Stromal cell of bone marrow (primary cell): ENCODE results near the gene DHRS7C.
A peak's percentile ranks its signal among the peaks of the same experiment; 100 is the strongest.
"Not testable (repeated sequence)": the region's sequence is repeated elsewhere in the genome, so short reads cannot be mapped to it uniquely, and the experiment has no call there.

Source experiments
- DNase-seq: peaks from one replicate; pipeline ENCODE4 v3.0.0-alpha.2; 2012; ENCODE audit warnings: low read depth

The DHRS7C gene

DNA sequence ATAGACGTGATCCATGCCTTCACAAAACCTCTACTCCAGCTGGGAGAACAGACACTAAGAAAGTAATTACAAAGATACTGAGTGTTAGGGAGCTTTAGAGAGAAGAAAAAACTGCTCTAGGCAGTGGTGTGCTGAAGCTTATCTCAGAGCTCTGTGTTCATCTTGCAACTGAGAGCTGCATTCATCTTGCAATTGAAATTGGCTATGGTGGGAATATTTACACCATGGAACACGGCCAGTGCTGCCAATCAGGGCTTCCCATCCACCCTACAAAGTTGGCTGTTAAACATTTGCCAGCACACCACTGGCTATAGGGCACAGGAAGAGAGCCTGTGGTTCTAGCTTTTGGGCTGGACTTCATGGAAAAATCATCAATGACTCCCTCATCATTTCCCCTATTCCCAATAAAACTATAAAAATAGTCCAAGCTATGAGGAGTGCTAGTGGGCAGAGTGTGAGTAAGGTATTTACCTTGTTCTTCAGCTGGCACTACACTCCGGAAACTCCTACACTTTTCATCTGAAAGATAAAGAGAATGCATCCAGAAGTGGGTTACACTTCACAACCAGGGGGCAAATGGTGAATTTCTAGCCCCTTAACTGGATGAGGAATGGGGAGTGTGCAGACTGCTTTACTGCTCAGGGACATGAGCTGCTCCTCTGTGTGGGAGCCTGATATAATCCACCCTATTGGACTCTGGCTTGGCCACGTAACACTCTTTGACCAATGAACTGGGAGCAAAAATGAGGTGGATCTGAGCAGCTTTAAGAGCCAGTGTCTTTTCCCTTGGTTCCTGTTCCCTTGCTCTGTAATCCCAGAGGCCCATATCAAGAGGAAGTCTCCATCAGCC, 18.9 kb upstream of the DHRS7C start:
- no peak for DNase-seq

DNA sequence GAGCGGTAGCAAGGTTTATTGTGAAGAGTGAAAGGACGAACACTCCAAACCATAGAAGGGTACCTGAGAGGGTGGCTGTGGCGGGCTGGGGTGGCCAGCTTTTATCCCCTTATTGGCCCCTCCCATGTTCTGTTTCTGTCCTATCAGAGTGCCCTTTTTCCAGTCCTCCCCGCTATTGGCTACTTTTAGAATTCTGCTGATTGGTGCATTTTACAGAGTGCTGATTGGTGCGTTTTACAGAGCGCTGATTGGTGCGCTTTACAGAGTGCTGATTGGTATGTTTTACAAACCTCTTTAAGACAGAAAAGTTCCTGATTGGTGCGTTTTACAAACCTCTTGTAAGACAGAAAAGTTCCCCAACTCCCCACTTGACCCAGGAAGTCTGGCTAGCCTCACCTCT, 18.0 kb upstream of the DHRS7C start:
- DNase-seq: no peak

DNA sequence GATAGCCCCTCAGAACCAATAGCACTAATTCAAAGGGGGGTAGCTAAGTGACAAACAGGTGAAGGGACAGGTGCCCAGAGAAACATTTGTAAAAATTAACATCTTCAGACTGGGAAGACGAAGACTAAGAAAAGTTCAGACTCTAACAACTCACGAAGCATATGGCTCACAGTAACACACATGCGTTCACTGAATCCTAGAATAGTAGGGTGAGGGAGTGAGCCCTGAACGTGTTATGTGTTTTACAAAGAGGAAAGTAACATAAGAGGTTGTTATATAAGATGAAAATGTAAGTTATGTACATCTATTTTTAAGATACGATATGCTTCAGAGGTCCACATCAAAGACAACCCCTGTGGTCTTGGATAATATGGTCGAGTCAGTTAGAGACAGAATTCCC, 15.3 kb upstream of the DHRS7C start:
- no peak for DNase-seq

DNA sequence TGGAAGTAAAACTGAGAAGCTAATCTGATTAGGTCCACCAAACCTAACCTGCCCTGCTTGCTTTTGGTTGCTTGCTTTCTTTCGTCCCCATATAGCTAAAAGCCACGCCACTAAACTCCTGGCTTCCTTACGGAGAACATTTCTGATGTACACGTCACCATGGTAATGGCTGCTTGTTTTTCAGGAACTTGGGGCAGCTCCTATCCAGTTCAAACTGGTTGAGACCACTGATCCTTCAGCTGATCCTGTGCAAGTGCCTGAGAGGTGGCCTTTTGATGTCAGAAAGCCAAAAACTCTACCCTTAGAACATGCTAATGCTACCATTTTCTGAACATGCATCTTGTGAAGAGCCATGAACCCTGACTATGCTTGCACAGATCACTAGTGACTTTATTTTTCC, 14.4 kb upstream of the DHRS7C start:
- DNase-seq: no peak

DNA sequence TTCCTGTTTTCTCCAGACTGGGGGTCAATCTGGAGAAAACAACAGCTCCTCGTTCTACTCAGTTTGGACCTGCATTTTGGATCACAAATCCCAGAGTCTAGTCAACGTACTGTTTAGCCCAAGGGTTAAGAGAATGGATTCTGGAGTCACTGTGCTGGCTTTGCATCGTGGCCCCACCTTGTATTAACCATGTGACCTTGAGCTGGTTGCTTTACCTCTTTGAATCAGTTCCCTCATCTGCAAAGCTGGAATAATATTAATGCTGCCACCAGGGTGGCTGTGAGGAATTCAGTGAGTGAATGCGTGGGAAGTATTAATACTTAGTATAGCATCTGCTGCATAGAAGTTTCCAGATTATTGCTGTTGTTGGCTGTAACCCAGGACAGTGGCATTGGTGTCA, 11.3 kb upstream of the DHRS7C start:
- DNase-seq: no peak

DNA sequence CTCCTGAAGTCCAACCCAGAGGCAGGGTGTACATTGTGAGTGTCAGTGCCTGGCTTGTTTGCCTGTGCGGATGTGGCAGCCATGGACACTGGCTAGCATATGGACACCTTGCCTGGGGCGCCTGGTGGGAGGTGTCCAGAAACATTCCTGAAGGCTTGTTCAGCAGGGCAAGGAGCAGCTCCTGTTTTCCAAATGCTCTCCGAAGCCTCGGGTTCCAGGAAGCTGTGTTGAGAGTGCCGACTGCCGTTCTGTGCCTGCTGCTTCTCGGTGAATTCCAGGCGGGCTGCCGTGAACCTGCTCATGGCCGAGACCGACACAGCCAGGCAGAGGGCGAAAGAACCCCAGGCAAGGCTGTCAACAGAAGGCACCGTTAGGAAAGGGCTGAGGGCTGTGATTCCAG, 10.9 kb upstream of the DHRS7C start:
- no peak for DNase-seq

DNA sequence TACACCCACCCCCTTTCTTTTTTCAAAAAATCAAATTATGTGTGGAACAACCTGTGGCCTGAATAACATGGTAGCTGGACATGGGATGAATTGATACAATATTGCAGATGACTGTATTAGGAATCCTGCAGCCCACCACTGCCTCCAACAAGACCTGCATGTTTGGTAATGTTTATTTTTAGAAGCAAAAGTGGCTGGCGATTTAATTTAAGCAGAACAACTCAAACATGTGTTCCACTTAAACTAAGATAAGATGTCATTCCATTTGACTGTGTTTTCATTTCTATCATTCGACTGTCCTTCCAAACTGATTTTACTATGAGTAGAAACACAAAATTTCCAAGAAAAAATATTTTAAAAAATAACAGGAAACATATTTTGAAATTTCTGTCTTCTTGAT, 10.1 kb upstream of the DHRS7C start:
- DNase-seq: no peak

DNA sequence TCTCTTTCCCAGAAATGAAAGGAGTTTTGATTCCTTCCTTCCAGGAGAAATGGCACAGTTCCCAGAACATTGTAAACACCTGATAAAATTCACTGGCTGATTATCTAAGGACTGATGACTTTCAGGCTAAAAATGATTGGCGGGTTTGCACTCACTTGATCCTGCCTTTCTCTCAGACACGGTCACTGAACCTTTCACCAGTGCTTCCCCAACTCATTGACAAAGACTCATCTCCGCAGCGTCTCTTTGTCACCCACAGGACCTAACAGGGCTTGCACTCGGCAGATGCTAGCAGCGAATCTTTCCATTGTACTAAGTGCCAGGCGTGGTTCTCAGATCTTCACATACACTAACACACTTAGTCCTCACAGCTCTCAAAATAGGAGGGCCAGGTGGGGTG, 7.3 kb upstream of the DHRS7C start:
- no peak for DNase-seq

DNA sequence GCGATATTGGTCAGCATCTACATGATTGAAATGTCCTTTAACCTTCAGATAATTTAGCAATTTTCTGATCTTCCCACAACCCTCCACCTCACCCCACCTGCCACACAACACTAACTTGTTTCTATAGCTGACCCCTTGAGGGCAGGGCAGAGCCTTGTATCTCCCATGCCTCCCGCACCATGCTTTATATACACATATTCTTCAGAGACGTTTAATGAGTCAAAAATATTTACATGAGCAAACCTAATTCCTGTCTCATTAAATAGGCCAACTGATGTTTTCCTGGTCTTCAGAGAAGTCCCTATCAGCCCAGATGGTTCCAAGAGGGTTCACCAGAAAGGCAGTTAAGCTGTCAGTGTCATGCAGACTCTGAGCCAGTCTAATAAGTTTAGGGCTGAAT, 6.6 kb upstream of the DHRS7C start:
- DNase-seq: no peak

DNA sequence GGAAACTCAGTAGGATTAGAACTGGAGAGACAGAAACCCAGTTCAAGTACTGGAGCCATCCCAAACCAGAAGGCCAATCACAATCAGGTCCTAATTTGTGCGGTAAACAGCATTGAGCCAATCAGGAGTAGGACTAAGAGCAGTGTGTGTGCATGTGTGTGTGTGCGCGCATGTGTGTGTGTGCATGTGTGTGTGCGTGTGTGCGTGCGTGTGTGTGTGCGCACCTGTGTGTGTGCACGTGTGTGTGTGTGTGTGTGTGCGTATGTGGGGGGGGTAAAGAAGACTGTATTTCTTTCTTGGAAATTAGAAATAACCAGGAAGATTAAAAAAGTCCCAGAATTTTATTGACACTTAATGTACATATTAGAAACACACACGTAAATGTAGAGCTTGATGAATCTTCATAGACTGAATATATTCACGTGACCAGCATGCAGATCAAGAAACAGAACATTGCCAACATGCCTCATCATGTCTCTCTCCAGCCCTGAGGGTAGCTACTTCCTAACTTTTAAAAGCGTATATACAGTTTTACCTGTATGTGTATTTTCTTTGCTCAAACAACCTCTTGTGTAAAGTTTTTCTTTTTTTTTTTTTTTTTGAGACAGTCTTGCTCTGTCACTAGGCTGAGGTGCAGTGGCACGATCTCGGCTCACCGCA, 919 bp upstream of the DHRS7C start:
- no peak for DNase-seq

DNA sequence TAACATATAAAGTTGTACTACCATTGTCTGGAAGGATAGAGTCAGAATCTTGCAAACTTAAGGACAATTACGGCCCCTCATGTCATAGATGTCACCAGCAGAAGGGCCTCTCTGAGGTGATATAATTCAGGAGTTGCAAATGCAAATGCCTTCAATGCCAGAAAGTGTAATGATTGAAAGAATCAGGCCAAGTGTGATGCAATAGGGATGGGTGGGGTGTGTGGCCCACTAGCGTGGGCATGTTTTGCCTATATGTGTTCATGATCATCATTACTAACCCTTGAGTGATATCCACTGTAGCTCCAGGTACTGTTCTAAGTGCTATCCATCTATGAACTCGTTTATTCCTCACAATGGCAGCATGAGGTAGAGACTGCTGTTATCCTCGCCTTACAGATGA, 1.1 kb downstream of the DHRS7C start:
- no peak for DNase-seq

DNA sequence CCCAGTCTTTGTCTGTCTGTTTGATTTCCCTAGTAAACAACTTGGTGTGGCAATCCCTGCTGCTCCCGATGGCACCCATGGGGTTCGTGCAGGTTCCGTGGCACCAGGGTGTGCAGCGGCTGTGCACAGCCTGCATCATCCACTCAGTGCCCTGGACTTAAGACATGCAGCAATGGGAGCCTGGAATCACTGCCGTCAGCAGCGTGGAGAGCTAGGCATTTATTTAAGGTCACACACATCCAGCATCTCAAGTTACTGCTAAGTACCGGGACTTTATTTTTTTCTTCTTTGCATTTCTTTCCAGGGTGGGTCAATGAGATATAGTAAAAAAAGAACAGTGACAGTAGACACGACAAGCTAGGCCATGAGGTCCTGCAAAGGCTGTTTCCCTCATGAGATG, 2.8 kb downstream of the DHRS7C start:
- DNase-seq: no peak

DNA sequence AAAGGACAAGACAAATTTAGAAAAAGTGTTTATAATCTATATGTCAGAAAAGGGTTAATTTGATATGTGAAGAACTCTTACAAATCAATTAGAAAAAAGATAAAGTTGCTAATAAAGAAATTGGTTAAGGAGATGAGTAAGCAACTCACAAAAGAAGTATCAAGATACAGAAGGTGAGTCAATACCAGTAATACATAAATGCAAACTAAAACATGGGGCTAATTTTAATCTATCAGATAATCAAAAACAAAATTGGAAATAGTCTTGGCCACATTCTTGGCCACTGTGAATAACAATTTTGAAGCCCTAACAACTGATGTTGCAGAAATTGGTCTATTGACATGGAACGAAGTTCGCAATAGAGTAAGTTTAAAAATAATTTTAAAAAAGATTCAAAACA, 6.8 kb downstream of the DHRS7C start:
- DNase-seq: no peak

DNA sequence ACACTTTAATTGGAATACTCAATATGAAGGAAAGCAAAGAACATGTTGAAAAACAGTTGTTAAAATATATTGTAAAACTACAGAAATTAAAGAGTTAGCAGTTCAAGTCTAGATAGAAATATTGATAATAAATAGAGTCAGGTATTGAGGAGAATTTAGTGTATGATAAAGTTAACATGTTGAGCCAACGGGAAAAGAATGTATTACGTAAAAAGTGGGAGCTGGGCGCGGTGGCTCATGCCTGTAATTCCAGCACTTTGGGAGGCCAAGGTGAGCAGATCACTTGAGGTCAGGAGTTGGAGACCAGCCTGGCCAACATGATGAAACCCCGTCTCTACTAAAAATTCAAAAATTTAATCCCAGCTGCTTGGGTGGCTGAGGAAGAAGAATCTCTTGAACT, 7.9 kb downstream of the DHRS7C start:
- not testable (repeated sequence) for DNase-seq

DNA sequence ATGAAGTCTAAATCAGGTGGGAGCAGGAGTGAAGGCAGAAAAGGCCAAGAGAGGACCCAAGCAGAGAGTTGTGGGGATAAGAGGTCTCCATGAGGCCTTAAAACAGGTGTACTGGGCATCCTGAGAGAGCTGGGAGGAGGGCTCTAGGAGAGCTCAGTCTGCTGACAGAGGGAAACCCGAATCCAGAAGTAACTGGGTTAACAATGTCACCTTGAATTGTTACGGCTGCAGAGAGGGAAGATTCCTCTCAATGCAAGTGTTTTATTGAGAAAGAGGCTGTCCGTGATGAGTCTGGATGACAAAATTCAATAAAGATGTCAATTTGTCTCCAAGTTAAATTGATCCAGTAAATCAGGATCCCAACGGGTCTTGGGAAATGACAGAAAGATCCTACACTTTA, 8.3 kb downstream of the DHRS7C start:
- no peak for DNase-seq

DNA sequence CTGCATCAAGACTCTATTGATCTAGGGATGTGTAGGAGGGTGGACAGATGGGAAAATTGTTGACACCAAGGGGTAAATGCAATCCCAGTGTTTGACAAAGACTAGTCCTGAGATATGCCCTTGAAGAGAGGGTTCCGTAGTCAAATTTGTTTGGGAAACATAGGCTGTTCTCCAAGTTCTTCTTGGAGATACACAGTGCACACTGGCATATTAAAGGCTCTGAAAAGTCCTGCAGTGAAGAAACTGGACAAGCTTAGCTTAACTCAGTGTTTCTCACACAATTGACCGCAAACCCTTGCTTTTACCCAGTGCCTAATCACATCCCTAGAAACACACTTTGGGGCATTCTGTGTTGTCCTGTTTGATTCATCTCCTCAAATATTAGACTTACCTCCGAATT, 10.8 kb downstream of the DHRS7C start:
- no peak for DNase-seq

DNA sequence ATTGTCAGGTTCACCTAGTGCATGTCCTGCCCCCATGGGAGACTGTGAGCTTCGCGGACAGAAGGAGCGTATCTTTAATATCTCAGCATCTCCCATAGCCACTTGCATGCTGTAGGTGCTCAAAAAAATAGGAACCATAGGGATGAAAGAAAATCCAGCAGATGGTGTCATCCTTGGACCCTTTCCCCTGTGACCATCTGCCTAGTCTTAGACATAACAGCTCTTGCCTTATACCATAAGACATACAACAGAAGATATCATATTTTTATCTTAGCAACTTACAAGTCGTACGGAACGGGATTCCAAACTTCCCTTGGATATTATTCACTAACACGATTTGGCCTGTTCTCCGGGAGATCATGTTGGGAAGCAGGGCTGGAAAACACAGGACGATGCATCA, 14.5 kb downstream of the DHRS7C start:
- DNase-seq: no peak

DNA sequence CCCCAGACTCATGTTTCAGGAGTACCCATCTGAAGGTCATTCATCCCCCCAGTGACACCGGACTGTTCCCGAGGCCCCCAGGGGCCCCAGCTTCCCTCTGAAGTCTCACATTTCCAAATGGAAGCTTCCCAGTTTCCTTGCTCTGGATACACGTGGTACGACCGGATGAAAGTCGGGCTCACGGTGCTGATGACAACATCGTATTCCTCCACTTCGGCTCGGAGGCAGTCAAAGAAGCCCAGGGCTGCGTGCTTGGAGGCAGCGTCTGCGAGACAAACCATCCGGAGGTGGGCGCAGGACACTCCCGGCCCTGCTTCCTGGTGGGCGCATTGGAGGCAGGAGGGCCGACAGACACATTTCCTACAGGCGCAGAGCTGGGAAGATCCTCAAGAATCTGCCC, 18.7 kb downstream of the DHRS7C start:
- DNase-seq: no peak

DNA sequence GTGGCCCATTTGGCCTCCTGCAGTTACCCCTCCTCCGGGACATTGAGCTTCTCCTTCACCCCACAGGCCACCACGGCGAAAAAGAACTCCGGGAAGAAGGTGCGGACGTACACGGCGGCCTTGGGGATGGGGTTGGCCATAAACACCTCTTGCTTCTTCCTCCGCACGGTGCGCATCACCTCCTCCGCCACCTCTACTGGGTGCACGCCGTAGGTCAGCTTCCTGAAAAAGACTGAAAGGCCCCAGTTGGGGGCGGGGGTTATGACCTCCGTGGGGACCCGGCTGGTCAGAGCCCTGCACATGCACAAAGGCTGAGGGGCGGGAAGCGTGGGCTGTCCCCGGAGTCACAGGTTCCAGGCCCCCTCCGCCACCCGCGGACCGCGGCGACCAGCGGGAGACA, 19.9 kb downstream of the DHRS7C start:
- no peak for DNase-seq

DNA sequence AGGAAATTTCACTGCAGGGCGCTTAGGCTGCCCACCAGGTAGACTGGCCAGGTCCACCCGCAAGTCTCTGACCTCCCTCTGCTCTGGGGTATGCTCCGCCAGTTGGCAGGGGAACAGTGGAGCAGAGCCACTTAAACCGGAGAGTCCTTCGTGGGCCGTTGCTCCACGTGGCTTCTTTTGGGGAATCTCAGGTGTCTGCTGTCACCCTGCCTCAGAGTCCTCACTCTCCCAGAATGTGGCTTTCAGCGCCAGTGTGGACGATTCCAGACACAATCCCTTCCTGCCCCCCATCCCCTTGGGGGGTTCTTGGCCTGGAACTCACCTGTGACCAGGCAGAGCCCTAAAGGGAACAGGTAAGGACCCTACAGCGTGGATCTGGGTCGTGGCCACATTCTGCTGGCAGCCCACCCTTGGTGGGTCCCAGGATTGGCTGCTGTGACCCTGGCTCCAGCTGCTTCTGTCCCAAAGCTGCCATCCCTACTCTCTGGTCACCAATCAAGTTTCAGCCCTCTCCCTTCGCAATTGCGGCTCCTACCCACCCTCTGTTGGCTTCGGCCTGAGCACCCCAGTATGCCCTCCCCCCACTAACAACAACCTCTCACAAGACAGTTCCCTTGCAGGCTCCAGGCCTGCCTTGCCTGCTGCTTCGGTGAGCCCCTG, 22.2 kb downstream of the DHRS7C start:
- no peak for DNase-seq

DNA sequence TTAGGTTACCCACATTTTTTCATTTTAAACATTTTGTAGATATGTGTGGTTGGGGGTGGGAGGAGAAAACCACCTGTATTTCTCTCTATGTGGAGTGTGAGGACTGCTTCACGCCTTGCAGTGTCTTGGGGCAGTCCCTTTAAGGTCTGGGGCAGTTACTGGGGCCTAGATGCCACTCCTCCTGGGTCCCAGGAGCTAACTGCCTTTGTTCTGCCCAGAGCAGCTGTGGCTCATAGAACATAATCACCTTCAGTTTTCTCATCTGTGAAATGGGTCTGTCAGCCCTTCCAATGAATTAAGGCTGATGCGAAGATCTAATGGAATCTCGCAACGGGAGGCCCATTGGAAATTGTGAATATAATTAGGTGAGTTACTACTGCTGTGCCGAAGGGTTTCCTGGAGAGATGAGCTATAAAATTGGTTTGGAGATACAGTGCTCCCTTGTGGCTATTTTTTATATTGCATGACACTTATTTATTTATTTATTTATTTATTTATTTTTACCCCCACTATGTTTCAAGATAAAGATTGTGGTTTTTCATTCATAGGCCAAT, 22.9 kb downstream of the DHRS7C start:
- peak; percentile 2 for DNase-seq

DNA sequence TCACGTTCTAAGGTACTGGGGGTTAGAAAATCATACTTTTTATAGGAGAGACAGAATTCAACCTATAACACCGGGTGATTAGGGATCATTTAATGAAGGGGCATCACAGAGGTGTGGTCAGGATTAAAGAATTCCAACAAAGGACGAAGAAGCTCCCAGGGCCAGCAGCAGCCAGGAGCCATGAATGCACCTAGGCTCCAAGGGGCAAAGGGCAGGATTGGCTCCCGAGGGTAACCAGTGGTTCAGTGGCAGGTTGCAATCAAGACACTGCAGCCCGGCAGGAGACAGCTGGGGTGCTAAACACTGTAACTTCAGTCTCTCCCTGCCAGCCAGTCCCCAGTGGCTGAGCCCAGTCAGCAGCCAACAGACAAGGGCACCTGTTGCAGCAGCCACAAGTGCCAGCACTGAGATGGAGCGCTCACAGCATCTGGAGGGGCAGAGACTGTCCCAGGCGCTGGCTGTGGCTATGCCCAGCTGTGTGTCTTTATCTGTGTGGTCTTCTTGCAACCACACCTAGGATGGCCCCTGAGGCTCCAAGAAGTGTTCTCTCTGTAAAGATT, 23.9 kb downstream of the DHRS7C start:
- DNase-seq: no peak

DNA sequence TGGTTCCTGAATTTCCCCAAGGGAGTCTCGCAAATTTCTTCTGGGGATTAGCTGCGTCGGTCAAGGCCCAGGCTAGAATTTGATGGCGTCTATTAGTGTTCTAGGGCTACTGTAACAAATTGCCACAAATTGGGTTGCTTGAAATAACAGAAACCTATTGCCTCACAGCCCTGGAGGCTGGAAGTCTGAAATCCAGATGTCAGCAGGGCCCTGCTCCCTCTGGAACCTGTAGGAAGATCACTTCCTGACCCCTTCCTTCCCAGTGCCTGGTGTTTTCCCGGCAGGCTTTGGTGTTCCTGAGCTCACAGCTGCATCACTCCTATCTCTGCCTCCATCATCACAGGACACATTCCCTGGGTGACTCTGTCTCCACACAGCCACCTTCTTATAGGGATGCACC, 24.4 kb downstream of the DHRS7C start:
- no peak for DNase-seq
